DMS 273 (cell line): Measurements from ENCODE around the gene RAB3IL1.
"Not testable (repeated sequence)": the region's sequence is repeated elsewhere in the genome, so short reads cannot be mapped to it uniquely, and the experiment has no call there.

ENCODE experiments used
- DNase-seq: peaks from one replicate; lab custom pipeline; 2025; ENCODE audit not compliant: unreplicated experiment; lab: John Stamatoyannopoulos, UW

Gene RAB3IL1

GRCh38 chr11:61917334-61918109 lies at the start of gene RAB3IL1:
Gene RAB3IL1, minus strand, starts transcription at chr11:61917566. Its CDS starts 199 bp downstream, at chr11:61917367.
- DNase-seq = peak; percentile 61

- DNase-seq = peak; percentile 43
Observed at GRCh38 chr11:61966734-61967115, 49.4 kb upstream of the RAB3IL1 start.

GRCh38 chr11:61964666-61965271 lies 47.4 kb upstream of the RAB3IL1 start:
- not testable (repeated sequence) for DNase-seq

- DNase-seq = no peak
Observed at GRCh38 chr11:61964058-61964665, 46.8 kb upstream of the RAB3IL1 start.

GRCh38 chr11:61963282-61964057 lies 46.1 kb upstream of the RAB3IL1 start:
- DNase-seq = no peak

GRCh38 chr11:61963016-61963281 lies 45.6 kb upstream of the RAB3IL1 start:
- DNase-seq = no peak

GRCh38 chr11:61962213-61963015 lies 45.0 kb upstream of the RAB3IL1 start:
- DNase-seq = no peak

GRCh38 chr11:61961570-61962212 lies 44.3 kb upstream of the RAB3IL1 start:
- no peak for DNase-seq

- DNase-seq = no peak
Observed at GRCh38 chr11:61960532-61960931, 43.2 kb upstream of the RAB3IL1 start.

- DNase-seq = no peak
Observed at GRCh38 chr11:61959678-61960077, 42.3 kb upstream of the RAB3IL1 start.

GRCh38 chr11:61959114-61959513 lies 41.7 kb upstream of the RAB3IL1 start:
- no peak for DNase-seq

- no peak for DNase-seq
Observed at GRCh38 chr11:61958590-61958989, 41.2 kb upstream of the RAB3IL1 start.

GRCh38 chr11:61957021-61957770 lies 39.8 kb upstream of the RAB3IL1 start:
- DNase-seq = no peak

GRCh38 chr11:61956191-61957020 lies 39.0 kb upstream of the RAB3IL1 start:
- DNase-seq = no peak

GRCh38 chr11:61955422-61956135 lies 38.2 kb upstream of the RAB3IL1 start:
- no peak for DNase-seq

- no peak for DNase-seq
Observed at GRCh38 chr11:61954851-61955421, 37.6 kb upstream of the RAB3IL1 start.

- DNase-seq = no peak
Observed at GRCh38 chr11:61954106-61954850, 36.9 kb upstream of the RAB3IL1 start.
